Measurements from ENCODE around the gene GTF2E1.

GTF2E1 gene

GRCh38 chr3:120770891-120771290 is 28.3 kb downstream of the GTF2E1 start:
- no peak for TF ChIP-seq REST (IDR thresholded peaks at IDR 0.05; ENCODE audit: low read depth)
- TF ChIP-seq MAX (IDR thresholded peaks at IDR 0.05): no peak
- TF ChIP-seq USF1 (IDR thresholded peaks at IDR 0.05): no peak
- no peak for TF ChIP-seq CREB1 (IDR thresholded peaks at IDR 0.05; ENCODE audit: low read depth)
- no peak for TF ChIP-seq ZBTB7A (IDR thresholded peaks at IDR 0.05; ENCODE audit: low read depth)
- no peak for TF ChIP-seq CEBPB (IDR thresholded peaks at IDR 0.05)
- TF ChIP-seq YY1 (IDR thresholded peaks at IDR 0.05; ENCODE audit: low read depth): no peak
- no peak for TF ChIP-seq TCF12 (IDR thresholded peaks at IDR 0.05; ENCODE audit: low read depth)
- no peak for TF ChIP-seq FOXM1 (IDR thresholded peaks at IDR 0.05; ENCODE audit: borderline replicate concordance, low read depth)
- no peak for TF ChIP-seq TEAD4 (IDR thresholded peaks at IDR 0.05)
- TF ChIP-seq EGR1 (IDR thresholded peaks at IDR 0.05): no peak

- TF ChIP-seq ZBTB7A (IDR thresholded peaks at IDR 0.05; ENCODE audit: low read depth) (no peak), TEAD4 (IDR thresholded peaks at IDR 0.05) (no peak), TCF12 (IDR thresholded peaks at IDR 0.05; ENCODE audit: low read depth) (no peak), CREB1 (IDR thresholded peaks at IDR 0.05; ENCODE audit: low read depth) (no peak), MAX (IDR thresholded peaks at IDR 0.05) (no peak), REST (IDR thresholded peaks at IDR 0.05; ENCODE audit: low read depth) (no peak), EGR1 (IDR thresholded peaks at IDR 0.05) (no peak)
These were observed 29.5 kb downstream of the GTF2E1 start for GRCh38 chr3:120772081-120772480.

- TF ChIP-seq RAD21 (IDR thresholded peaks at IDR 0.05; ENCODE audit: low read depth): no peak
- TF ChIP-seq CEBPB (IDR thresholded peaks at IDR 0.05): no peak
- TF ChIP-seq REST (IDR thresholded peaks at IDR 0.05; ENCODE audit: low read depth): no peak
- TF ChIP-seq FOXM1 (IDR thresholded peaks at IDR 0.05; ENCODE audit: borderline replicate concordance, low read depth): no peak
- TF ChIP-seq ZBTB7A (IDR thresholded peaks at IDR 0.05; ENCODE audit: low read depth): no peak
- no peak for TF ChIP-seq MAX (IDR thresholded peaks at IDR 0.05)
- no peak for TF ChIP-seq USF1 (IDR thresholded peaks at IDR 0.05)
- no peak for TF ChIP-seq TAF1 (IDR thresholded peaks at IDR 0.05; ENCODE audit: low read depth)
- no peak for TF ChIP-seq YY1 (IDR thresholded peaks at IDR 0.05; ENCODE audit: low read depth)
- no peak for TF ChIP-seq NFIC (IDR thresholded peaks at IDR 0.05)
- no peak for TF ChIP-seq EP300 (IDR thresholded peaks at IDR 0.05; ENCODE audit: borderline replicate concordance)
- TF ChIP-seq TCF12 (IDR thresholded peaks at IDR 0.05; ENCODE audit: low read depth): no peak
- no peak for TF ChIP-seq EGR1 (IDR thresholded peaks at IDR 0.05)
- TF ChIP-seq TEAD4 (IDR thresholded peaks at IDR 0.05): no peak
- TF ChIP-seq CREB1 (IDR thresholded peaks at IDR 0.05; ENCODE audit: low read depth): no peak
These were observed 31.4 kb downstream of the GTF2E1 start for GRCh38 chr3:120773932-120774331.

GRCh38 chr3:120775411-120775810 is 32.9 kb downstream of the GTF2E1 start:
- no peak for TF ChIP-seq EP300 (IDR thresholded peaks at IDR 0.05; ENCODE audit: borderline replicate concordance)
- no peak for TF ChIP-seq RAD21 (IDR thresholded peaks at IDR 0.05; ENCODE audit: low read depth)
- TF ChIP-seq TEAD4 (IDR thresholded peaks at IDR 0.05): no peak
- TF ChIP-seq CREB1 (IDR thresholded peaks at IDR 0.05; ENCODE audit: low read depth): no peak
- no peak for TF ChIP-seq EGR1 (IDR thresholded peaks at IDR 0.05)
- TF ChIP-seq CEBPB (IDR thresholded peaks at IDR 0.05): no peak
- no peak for TF ChIP-seq TCF12 (IDR thresholded peaks at IDR 0.05; ENCODE audit: low read depth)
- no peak for TF ChIP-seq ZBTB7A (IDR thresholded peaks at IDR 0.05; ENCODE audit: low read depth)
- TF ChIP-seq USF1 (IDR thresholded peaks at IDR 0.05): no peak
- TF ChIP-seq MAX (IDR thresholded peaks at IDR 0.05): no peak
- TF ChIP-seq REST (IDR thresholded peaks at IDR 0.05; ENCODE audit: low read depth): no peak
- TF ChIP-seq YY1 (IDR thresholded peaks at IDR 0.05; ENCODE audit: low read depth): no peak
- TF ChIP-seq FOXM1 (IDR thresholded peaks at IDR 0.05; ENCODE audit: borderline replicate concordance, low read depth): no peak
- TF ChIP-seq NFIC (IDR thresholded peaks at IDR 0.05): no peak
- TF ChIP-seq TAF1 (IDR thresholded peaks at IDR 0.05; ENCODE audit: low read depth): no peak
